Fibroblast of skin of left quadriceps (primary cell): Measurements from ENCODE around the gene DCST2.

Source experiments
- DNase-seq, 2 experiments: peaks; one replicate each; pipeline ENCODE4 v3.0.0-alpha.2; 2013; ENCODE audit warnings: low read depth in 2 of 2

DCST2 gene

GRCh38 chr1:155010211-155010918 lies 23.2 kb downstream of the DCST2 start:
- DNase-seq = no peak

GRCh38 chr1:155009742-155010141 lies 23.8 kb downstream of the DCST2 start:
- no peak for DNase-seq

- no peak for DNase-seq
Measured at GRCh38 chr1:155009221-155009711, 24.3 kb downstream of the DCST2 start.

GRCh38 chr1:155008015-155008941 lies 25.3 kb downstream of the DCST2 start:
- DNase-seq = no peak

- no peak for DNase-seq
Measured at GRCh38 chr1:155007251-155007828, 26.2 kb downstream of the DCST2 start.

- DNase-seq = no peak
Measured at GRCh38 chr1:155006601-155007101, 26.9 kb downstream of the DCST2 start.

DNA sequence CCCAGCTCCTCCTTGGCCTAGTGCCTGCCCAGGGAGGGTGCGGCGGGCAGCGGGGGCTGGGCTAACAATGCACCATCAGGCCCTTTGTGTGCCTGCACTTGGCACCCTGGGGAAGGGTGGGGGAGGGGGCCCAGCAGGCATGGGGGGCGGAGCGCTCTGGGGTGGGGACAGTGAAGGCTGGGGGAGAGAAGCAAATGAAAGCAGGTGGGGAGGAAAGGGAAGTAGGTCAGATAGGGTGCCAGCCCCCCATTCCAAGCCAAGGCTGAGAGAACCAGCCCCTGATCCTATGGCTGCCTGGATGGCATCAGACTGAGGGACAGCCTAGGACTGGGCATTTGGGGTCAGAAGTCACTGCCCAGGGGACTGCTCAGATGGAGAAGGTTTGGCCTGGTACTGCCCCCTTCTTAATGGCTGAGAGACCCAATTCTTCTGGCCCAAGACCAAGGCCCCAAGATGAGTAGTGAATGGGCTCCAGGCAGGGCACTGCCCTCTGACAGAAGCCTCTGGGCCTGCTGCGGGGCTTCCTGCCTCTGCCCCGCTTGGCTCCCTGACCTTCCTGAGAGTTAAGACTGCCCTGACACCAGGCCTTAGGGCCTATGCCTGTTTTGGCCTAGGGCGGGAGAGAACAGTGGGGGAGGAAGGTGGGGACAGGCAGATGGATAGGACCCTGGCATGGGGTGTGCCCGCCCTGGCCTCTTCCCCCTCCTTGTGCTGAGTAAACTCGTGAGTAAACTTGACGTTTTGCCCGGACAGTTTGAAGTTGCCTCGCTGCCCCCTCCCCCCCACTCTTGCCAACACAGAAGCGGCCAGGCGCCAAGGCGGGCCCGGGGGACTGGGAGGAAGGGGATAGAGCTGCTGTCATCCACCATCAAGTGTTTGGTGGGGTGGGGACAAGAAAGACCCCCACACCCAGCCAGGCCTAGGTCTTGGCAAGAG lies 28.2 kb downstream of the DCST2 start:
- no peak for DNase-seq

DNA sequence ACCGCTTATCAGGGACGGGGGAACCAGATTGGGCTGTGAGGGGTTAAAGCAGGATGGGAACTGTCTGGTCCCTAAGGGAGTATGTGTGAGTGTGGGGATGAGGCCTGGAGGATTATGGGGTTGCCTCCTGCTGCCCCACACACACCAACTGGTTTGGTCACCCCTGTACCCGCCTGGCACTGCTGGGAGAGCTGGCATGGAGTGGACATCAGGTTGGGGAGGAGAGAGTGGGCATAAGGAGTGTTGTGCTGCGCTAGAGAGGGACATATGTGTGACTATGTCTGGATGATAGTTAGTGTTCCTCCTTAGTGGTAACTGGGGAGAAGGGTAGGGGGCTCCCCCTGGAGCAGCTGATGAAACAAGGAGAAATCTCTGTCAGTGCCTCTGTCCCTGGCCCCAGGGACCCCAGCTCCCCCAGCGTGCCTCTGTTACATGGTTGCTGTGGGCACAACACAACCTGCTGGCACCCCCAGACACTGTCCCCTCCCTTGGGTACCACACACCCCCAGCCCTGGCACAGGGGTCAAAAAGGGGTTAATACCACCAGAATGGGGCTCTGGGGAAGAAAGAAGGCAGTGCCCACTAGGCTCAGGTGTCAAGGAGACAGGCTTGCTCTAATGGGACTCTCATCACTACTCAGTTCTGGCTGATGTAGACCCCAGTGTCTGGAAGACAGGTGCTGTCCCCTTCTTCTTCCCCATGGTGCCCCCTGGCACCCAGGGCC lies 29.1 kb downstream of the DCST2 start:
- no peak for DNase-seq

DNA sequence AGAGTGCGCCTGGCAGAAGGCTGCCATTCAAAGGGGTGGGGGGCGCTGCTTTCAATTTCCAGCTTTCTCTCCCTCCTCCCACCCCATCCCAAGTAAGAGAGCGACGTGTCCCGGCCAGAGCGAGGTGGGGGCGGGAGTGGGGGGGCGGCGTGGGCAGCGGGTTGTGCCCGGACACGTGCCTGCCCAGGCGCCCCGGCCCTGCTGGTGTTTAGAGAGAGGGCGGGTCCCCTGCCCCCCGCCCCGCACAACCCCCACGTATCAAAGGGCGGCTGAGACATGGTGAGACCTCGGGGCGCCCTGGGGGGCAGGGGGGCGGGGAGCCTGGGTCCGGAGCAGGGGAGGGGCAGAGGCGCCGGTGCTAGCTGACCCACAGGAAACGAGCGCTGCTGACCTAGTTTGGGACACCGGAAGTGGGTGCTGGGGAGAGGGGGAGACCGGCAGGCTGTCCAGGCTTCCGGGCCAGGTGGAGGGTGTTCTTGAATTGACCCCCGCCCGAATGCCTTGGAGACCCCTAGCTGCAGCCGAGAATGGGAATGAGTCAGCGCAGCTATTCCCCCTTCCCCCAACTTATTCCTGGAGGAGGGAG lies 29.7 kb downstream of the DCST2 start:
- no peak for DNase-seq

- DNase-seq = no peak
Measured at GRCh38 chr1:155003227-155003765, 30.3 kb downstream of the DCST2 start.

GRCh38 chr1:155002464-155003226 lies 30.9 kb downstream of the DCST2 start, which contains the start of gene ZBTB7B:
Gene ZBTB7B, plus strand, starts transcription at chr1:155002802. Its CDS starts 11,859 bp downstream, at chr1:155014661.
- DNase-seq = no peak

- peak; percentile 97 to 98 for DNase-seq
Measured at GRCh38 chr1:155001675-155002463, 31.7 kb downstream of the DCST2 start.

GRCh38 chr1:155001425-155001674 lies 32.2 kb downstream of the DCST2 start:
- no peak for DNase-seq

DNA sequence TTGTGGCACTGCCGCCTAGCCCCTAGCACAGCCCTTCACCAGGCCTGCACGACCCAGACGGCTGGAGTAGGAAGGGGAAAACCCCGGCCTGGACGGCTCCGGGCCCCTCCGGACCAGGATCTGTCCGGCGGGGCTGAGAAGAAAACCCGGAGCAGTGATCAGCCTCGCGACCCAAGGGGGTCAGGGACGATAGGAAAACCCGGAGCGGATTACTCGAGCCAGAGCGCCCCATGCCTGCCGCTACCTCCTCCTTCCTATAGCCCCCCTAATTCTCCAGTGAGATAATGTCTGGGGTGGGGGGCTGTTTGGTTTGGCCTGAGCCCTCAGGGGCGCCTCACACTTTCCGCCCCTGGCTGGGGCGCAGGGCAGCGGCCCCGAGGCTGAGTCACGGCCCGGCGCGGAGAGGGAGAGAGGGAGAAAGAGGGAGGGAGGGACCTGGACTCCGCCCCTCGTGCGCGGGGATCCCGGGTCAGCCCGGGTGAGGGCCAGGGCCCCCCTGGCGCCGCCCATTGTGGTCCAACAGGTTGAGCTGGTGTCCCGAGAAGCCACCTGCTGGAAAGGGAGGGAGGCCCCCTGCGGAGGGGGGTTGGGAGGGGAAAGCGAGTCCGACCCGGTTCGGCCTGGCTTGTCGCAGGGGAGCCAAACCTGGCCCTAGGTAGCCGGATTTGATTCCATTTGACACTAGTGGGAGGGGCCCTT lies 32.7 kb downstream of the DCST2 start:
- DNase-seq = peak; percentile 57 to 71

DNA sequence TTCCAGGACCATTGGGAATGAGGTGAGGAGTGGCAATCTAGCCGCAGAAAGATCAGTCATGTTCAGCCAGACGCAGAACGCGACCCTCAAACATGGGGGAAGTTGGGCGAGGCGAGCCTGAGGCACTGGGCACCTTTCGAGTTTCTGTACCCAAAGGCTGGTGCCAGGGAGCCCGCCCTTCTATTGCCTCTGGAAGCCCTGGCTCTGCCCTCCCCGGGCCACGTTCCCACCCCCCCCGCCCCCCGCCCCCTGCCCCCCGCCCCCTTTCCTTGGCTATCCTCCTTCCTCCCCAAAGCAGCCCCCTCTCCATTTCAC lies 33.2 kb downstream of the DCST2 start:
- DNase-seq = no peak

- DNase-seq = no peak
Measured at GRCh38 chr1:154999571-155000410, 33.8 kb downstream of the DCST2 start.
